D721Med (cell line): ENCODE measurements around the gene TYW5.

Experiments
- DNase-seq: peaks from one replicate; pipeline ENCODE4 v3.0.0; 2011; ENCODE audit warnings: low spot score; ENCODE audit not compliant: insufficient read length
- FAIRE-seq: peaks from 2 replicates; lab custom pipeline; 2011; peaks lifted over from hg19 to GRCh38; lab: Jason Lieb, UNC
- TF ChIP-seq, protein P1 (sequence below): IDR thresholded peaks from 2 replicates; pipeline ENCODE4 v1.5.1; 2012; ENCODE audit warnings: mild to moderate bottlenecking, control low read depth; ENCODE audit not compliant: insufficient read depth; ENCODE audit errors: missing control alignments

TYW5 gene, protein sequence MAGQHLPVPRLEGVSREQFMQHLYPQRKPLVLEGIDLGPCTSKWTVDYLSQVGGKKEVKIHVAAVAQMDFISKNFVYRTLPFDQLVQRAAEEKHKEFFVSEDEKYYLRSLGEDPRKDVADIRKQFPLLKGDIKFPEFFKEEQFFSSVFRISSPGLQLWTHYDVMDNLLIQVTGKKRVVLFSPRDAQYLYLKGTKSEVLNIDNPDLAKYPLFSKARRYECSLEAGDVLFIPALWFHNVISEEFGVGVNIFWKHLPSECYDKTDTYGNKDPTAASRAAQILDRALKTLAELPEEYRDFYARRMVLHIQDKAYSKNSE

DNA sequence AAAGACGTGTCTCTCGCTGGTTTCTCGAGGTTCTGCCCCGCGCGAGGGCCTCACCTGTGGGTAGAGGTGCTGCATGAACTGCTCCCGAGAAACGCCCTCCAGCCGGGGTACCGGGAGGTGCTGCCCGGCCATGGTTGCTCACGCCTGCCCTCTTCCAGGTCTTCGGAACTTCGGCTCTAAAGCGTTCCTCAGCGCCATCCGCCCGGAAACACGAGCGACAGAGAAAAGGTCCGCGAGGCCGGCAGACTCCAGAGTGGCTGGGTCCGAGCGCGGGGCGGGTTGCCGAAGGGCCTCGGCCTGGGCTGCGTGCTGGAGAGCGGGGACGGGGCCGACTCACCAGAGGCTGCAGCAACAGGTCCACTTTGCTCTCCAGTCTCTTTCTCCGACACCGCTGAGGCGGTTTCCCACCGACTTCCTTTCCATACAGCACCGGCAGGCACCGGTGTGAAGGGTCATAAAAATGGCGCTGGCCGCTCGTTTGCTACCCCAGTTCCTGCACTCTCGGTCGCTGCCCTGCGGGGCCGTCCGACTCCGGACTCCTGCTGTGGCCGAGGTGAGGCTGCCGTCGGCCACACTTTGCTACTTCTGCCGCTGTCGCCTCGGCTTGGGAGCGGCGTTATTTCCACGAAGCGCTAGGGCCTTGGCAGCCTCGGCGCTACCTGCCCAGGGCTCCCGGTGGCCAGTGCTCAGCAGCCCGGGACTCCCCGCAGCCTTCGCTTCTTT lies at the start of gene TYW5, which contains the start of gene MAIP1:
TSS of gene TYW5 (minus strand) at position 153 of the 723 bp plus-strand sequence. CDS start at position 132, 21 bp downstream.
TSS of gene MAIP1 (plus strand) at position 244 of the 723 bp plus-strand sequence. CDS start at position 461, 217 bp downstream.
- peak; percentile 78 for DNase-seq
- no peak for FAIRE-seq
- TF ChIP-seq, protein P1, sequence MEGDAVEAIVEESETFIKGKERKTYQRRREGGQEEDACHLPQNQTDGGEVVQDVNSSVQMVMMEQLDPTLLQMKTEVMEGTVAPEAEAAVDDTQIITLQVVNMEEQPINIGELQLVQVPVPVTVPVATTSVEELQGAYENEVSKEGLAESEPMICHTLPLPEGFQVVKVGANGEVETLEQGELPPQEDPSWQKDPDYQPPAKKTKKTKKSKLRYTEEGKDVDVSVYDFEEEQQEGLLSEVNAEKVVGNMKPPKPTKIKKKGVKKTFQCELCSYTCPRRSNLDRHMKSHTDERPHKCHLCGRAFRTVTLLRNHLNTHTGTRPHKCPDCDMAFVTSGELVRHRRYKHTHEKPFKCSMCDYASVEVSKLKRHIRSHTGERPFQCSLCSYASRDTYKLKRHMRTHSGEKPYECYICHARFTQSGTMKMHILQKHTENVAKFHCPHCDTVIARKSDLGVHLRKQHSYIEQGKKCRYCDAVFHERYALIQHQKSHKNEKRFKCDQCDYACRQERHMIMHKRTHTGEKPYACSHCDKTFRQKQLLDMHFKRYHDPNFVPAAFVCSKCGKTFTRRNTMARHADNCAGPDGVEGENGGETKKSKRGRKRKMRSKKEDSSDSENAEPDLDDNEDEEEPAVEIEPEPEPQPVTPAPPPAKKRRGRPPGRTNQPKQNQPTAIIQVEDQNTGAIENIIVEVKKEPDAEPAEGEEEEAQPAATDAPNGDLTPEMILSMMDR = no peak

DNA sequence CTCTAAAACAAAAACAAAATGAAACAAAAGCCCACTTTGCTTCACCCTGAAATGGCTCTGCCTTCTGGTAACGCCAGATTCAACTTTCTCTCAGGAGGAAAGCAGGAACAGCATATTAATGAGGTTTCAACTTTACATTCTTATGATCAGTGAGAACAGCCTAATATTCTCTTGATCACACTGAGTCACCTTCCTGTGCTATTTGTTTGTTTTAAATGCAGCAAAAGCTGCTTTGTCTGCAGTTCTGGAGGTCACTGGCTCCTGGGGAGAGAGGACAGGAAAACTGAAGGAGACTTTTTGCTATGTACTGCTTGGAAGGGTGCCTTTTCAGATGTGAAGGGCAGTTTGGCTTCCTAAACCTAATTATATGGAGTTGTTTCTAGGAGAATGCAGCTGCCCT lies 48.2 kb upstream of the TYW5 start:
- FAIRE-seq = no peak
- TF ChIP-seq, protein P1 = no peak
- no peak for DNase-seq

DNA sequence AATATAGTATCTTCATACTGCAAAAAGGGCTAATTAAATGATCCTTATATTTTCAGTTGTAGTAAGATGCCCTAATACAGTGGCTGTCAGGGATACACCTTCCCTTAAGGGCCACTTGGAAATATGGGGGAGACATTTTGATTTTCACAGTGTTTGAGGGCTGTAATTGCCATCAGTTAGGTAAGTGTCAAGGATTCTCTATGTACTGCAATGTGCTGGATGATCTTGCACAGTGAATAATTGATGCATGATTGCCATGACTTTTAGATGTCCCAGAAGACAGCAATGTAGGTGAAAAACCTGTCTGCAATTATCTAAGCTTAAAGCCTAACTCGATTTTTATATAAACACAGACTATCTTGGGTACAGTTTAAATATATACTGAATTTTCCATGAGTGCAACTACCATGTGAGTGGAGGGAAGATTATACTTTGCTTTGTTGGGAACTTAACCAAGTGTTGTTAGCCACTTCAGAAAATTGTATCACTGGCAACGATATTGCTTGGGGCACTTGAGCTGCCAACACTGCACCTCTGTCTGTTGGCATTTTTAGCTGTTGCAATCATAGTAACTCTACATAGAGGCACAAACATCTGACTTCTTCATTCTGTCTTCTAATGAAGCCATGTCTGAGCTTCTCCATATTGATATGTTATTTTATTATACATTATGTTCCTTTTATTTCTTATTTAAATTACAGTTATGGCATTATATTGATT lies 45.3 kb upstream of the TYW5 start:
- DNase-seq (no peak), FAIRE-seq (no peak)
- TF ChIP-seq, protein P1 = no peak

DNA sequence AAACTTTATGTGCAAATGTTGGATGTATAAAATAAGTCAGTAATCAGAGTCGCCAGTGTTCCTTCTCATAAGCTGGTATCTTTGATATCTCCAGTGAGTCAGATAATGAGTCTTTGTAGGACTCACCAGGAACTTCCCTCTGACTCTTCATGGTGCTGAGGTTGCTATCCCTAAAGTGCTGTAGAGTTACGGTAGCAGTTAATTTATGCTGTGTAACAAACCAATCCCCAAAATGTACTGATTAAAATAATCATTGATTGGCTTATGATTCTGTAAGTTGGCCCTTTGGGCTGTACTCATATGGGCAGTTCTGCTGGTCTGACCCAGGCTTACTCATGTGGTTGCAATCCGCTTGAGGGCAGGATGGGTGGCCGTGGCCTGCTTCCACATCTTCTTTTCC lies 43.9 kb upstream of the TYW5 start:
- FAIRE-seq = no peak
- TF ChIP-seq, protein P1 = no peak
- DNase-seq = no peak

DNA sequence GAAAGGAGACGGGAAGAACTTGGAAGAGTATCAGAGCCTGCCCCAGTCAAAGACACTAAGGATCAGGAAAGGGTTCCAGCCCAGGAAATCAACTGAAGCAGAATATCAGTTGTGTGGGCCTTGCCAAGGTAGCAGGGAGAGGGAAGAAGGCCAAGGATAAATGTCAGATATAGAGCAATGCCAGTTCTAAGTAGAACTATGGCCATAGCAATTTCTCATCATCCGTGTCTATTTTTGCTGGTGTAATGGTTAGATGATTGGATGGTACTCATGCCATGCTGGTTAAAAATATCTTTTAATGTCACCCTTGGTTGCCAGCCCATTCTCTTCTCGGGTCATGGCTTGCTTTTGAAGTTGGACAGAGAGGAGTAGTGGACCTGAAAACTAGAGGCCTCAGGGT lies 42.0 kb upstream of the TYW5 start:
- DNase-seq = no peak
- no peak for FAIRE-seq
- TF ChIP-seq, protein P1 = no peak

DNA sequence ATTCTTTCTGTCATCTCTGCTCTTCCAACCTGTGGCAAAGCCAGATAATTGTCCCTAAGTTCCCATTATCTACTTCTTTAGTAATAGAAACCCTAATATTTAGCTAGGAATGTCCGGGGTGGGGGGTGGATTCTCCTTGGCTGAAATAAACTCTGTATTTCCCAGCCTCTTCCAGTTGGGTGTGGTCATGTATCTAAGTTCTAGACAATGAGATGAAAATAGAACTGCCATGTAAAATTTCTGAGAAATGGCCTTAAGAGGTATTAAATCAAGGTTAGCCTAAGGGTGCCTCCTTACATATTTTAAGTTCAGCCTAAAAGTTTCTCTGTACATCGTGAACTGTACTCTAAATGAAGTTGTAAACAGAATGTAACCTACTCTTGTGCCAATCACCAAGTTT lies 39.6 kb upstream of the TYW5 start:
- TF ChIP-seq, protein P1 = no peak
- DNase-seq (no peak), FAIRE-seq (no peak)
